ENCODE measurements around the gene LSM7. TPM values are rescaled to one million over a fixed set of nuclear protein-coding genes. Genes with fewer than 3 reads are reported as not detected.

LSM7 gene
- total RNA-seq, 4 donors from 2014 or later, result 71.2 to 106 (median 87.5) TPM

DNA sequence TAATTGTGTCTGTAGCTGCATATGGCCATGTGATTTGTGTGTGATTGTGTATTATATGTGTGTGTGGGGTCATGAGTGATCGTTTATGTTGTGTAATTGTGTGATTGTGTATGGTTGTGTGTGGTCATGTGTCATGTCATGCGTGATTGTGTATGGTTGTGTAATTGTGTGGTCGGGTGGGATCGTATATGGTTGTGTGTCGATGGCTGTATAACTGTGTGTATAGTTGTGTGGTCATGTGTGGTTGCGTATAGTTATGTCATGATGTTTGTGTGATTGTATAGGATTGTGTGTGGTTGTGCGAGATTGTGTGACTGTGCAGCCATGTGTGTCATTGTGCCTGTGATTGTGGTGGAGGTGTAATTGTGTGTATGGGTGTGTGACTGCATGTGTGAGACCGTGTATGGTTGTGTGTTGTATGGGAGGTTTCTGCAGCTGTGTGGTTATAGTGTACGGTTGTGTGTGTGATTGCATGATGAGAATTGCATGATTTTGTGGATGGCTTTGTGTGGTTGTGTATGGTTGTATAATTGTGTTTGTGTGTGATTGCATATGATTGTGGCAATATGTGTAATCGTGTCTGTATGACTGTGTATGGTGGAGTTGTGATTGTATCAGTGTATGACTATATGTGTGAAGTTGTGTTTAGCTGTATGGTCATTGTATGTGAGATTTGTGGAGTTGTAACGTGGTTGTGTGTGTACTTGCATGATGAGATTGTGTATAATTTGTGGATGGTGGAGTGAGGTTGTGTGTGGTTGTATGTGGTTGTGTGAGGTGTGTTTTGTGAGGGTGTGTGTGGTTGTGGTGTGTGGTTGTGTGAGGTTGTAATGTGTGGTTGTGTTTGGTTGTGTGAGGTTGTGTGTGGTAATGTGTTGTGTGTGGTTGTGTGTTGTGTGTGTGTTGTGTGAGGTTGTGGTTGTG is 33.9 kb upstream of the LSM7 start:
- H3K27me3 ChIP-seq, result peaks cover 55% of the 10 kb centered on the region
- H3K4me3 ChIP-seq, result no peak overlapping the region
- WGBS, result 93% methylated on average over 11 of the region's 11 CpGs
- no peak overlapping the region for H3K27ac ChIP-seq
- TF ChIP-seq POLR2A (IDR thresholded peaks at IDR 0.05) (no peak), EP300 (IDR thresholded peaks at IDR 0.05) (no peak), POLR2AphosphoS5 (IDR thresholded peaks at IDR 0.05) (no peak)
- TF ChIP-seq, protein P1, sequence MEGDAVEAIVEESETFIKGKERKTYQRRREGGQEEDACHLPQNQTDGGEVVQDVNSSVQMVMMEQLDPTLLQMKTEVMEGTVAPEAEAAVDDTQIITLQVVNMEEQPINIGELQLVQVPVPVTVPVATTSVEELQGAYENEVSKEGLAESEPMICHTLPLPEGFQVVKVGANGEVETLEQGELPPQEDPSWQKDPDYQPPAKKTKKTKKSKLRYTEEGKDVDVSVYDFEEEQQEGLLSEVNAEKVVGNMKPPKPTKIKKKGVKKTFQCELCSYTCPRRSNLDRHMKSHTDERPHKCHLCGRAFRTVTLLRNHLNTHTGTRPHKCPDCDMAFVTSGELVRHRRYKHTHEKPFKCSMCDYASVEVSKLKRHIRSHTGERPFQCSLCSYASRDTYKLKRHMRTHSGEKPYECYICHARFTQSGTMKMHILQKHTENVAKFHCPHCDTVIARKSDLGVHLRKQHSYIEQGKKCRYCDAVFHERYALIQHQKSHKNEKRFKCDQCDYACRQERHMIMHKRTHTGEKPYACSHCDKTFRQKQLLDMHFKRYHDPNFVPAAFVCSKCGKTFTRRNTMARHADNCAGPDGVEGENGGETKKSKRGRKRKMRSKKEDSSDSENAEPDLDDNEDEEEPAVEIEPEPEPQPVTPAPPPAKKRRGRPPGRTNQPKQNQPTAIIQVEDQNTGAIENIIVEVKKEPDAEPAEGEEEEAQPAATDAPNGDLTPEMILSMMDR (IDR thresholded peaks at IDR 0.05), result no peak
- no peak for DNase-seq (ENCODE audit: low spot score in 2 of 2)
- no peaks in the 10 kb centered on the region for H3K9me3 ChIP-seq
- peaks cover 13% of the 10 kb centered on the region for H3K4me1 ChIP-seq
- no peaks in the 10 kb centered on the region for H3K36me3 ChIP-seq

DNA sequence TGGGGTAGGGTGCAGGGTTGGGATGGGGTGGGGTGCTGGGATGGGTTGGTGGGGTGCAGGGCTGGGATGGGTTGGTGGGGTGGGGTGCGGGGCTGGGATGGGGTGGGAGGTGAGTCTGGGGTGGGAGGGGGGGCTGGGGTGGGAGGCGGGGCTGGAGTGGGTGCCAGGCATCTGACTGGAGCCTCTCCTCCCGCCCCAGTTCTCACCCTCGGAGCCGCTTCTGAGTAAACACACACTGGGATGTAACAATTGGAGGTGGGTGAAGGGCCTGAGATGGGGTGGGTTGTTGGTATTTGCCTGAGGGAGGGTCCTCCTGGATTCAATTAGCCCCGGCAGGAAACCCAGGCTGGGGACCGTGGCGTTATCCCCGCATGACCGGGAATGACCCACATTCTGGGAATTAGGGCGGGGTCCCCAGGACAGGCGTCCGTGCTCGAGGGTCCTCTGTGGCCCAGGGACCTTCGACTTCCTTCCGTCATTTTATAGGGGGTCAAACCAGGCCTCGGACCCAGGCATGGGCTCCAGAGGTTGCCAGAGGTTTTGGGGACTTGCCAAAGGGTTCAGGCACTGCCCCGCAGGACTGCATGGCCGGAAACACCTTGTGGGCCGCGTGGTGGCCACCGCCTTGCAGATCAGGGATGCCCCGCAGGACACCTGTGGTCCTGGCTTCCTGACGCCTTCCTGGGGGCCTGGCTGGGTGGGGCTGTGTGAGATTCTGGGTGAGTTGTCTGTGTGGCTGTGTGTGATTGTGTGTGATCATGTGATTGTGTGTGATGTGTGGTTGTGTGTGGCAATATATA is 33.1 kb upstream of the LSM7 start:
- TF ChIP-seq POLR2A (IDR thresholded peaks at IDR 0.05) (no peak), EP300 (IDR thresholded peaks at IDR 0.05) (no peak), POLR2AphosphoS5 (IDR thresholded peaks at IDR 0.05) (no peak)
- TF ChIP-seq, protein P1 (IDR thresholded peaks at IDR 0.05), result no peak
- Histone ChIP-seq H3K27me3 (peaks cover 55% of the 10 kb centered on the region), H3K9me3 (no peaks in the 10 kb centered on the region), H3K36me3 (no peaks in the 10 kb centered on the region), H3K4me3 (no peak overlapping the region), H3K4me1 (peaks cover 13% of the 10 kb centered on the region), H3K27ac (no peak overlapping the region)
- 38% methylated on average over 16 of the region's 24 CpGs for whole genome bisulfite sequencing
- DNase-seq (ENCODE audit: low spot score in 2 of 2), result no peak

DNA sequence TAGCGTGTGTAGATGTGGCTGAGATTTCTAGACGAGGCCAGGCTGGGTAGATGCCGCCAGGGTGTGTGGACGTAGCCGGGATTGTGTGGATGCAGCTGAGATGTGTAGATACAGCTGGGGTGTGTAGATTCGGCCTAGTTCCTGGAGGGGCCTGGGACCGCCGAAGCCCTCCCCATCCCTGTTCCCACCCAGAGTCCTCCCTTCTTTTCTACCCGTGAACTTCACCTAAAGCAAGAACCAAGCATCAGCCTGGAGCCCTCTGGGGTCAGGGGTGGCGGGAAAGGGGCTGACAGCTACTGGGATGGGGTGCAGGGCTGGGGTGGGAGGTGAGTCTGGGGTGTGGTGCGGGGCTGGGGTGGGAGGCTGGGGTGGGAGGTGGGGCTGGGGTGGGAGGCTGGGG is 32.4 kb upstream of the LSM7 start:
- no peak for DNase-seq (ENCODE audit: low spot score in 2 of 2)
- no peaks in the 10 kb centered on the region for H3K9me3 ChIP-seq
- peaks cover 13% of the 10 kb centered on the region for H3K4me1 ChIP-seq
- TF ChIP-seq, protein P1 (IDR thresholded peaks at IDR 0.05), result no peak
- no peak for TF ChIP-seq POLR2AphosphoS5 (IDR thresholded peaks at IDR 0.05)
- no peak for TF ChIP-seq POLR2A (IDR thresholded peaks at IDR 0.05)
- TF ChIP-seq EP300 (IDR thresholded peaks at IDR 0.05), result no peak
- no peaks in the 10 kb centered on the region for H3K36me3 ChIP-seq
- 57% methylated on average over 10 of the region's 11 CpGs for WGBS
- H3K27ac ChIP-seq, result no peak overlapping the region
- H3K4me3 ChIP-seq, result no peak overlapping the region
- H3K27me3 ChIP-seq, result peaks cover 55% of the 10 kb centered on the region

DNA sequence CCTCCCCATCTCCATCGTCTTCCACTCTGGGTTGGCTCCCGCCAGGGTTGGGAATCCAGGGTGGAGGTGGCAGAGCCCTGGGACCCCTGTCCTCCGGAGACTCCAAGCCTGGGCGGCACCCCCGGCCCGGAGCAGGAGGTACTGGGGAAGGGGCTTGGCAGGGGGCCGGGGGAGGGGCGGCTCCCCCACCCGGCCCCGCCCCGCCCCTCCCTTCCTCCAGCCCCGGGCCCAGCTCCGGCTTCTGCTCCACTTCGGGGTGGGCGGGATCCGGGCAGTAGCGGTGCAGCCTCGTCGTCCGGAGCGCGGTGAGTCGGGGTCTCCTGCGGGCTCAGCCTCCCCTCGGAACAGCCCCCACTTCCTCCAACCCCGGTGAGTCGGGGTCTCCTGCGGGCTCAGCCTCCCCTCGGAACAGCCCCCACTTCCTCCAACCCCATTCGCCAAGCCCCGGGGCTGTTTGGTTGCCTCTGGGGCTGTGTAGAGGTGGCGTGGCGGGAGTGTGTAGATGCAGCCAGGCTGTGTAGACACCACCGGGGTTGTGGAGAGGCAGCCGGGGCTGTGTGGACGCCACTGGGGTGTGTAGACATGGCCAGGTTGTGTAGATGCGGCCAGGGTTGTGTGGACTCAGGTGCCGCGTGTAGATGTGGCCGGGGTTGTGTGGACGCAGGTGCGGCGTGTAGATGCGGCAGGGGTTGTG is 31.8 kb upstream of the LSM7 start, which contains the start of gene TMPRSS9:
TMPRSS9 (plus strand) TSS at position 274 of the 694 bp plus-strand sequence. CDS start 29,521 bp downstream, outside the sequence.
- Histone ChIP-seq H3K36me3 (no peaks in the 10 kb centered on the region), H3K27ac (no peak within 1 kb of the TSS), H3K27me3 (peaks cover 55% of the 10 kb centered on the region), H3K9me3 (no peaks in the 10 kb centered on the region), H3K4me3 (no peak within 1 kb of the TSS), H3K4me1 (peaks cover 13% of the 10 kb centered on the region)
- TF ChIP-seq POLR2AphosphoS5 (IDR thresholded peaks at IDR 0.05) (no peak), POLR2A (IDR thresholded peaks at IDR 0.05) (no peak), EP300 (IDR thresholded peaks at IDR 0.05) (no peak)
- TF ChIP-seq, protein P1 (IDR thresholded peaks at IDR 0.05), result no peak
- DNase-seq (ENCODE audit: low spot score in 2 of 2), result no peak
- WGBS, result 54% methylated on average over 13 of the region's 44 CpGs
